HEK293 (cell line): Measurements from ENCODE around the gene NPAS1.
A peak's percentile ranks its signal among the peaks of the same experiment; 100 is the strongest.

Experiments used
- CTCF ChIA-PET: fragments of 350-600 bp; formaldehyde crosslinking; extraction: SDS; loops from one replicate; lab custom pipeline; 2021; ENCODE audit warnings: antibody characterized with exemption; lab: Yijun Ruan, JAX
- POLR2A ChIA-PET: fragments of 300-600 bp; formaldehyde crosslinking; extraction: SDS; loops from one replicate; lab custom pipeline; 2020; ENCODE audit warnings: antibody characterized with exemption, inconsistent platforms; lab: Yijun Ruan, JAX
- H3K27ac ChIP-seq: fragments of 200-500 bp; sonication (Bioruptor generic); 2 replicates; pipeline ENCODE4 v1.5.1; 2014; ENCODE audit warnings: low read depth, low read length, control low read depth, inconsistent platforms; ENCODE audit errors: extremely low read depth
- H3K36me3 ChIP-seq, 2 experiments: fragments of 200-500 bp in 1 of 2; sonication (Bioruptor generic) in 1 of 2; 1 replicate in 1 of 2; 2 replicates in 1 of 2; pipeline ENCODE4 v1.5.1; 2014 to 2017; ENCODE audit warnings: inconsistent platforms in 2 of 2, low read length in 2 of 2; ENCODE audit not compliant: control insufficient read depth in 2 of 2, insufficient read depth in 1 of 2
- H3K4me1 ChIP-seq: fragments of 200-500 bp; sonication (Bioruptor generic); 2 replicates; pipeline ENCODE4 v1.5.1; 2014; ENCODE audit warnings: mild to moderate bottlenecking, low read length, inconsistent platforms; ENCODE audit not compliant: control insufficient read depth, insufficient read depth
- H3K4me3 ChIP-seq: 2 replicates; pipeline ENCODE4 v1.5.1; 2011; ENCODE audit warnings: low read depth, mild to moderate bottlenecking, control low read depth, low read length, moderate library complexity
- H3K9me3 ChIP-seq: fragments of 200-500 bp; sonication (Bioruptor generic); 2 replicates; pipeline ENCODE4 v1.5.1; 2014; ENCODE audit warnings: low read depth, low read length, inconsistent platforms; ENCODE audit not compliant: control insufficient read depth, insufficient read depth
- OSR2 ChIP-seq: fragments of 450-650 bp; formaldehyde crosslinking; IDR thresholded peaks from 2 replicates; pipeline ENCODE4 v1.5.1; 2016; ENCODE audit warnings: missing biosample characterization, missing genetic modification characterization
- PRDM6 ChIP-seq: fragments of 450-650 bp; formaldehyde crosslinking; IDR thresholded peaks from 2 replicates; pipeline ENCODE4 v1.5.1; 2017; ENCODE audit warnings: missing biosample characterization, missing genetic modification characterization
- WT1 ChIP-seq: fragments of 450-650 bp; formaldehyde crosslinking; IDR thresholded peaks from 2 replicates; pipeline ENCODE4 v1.5.1; 2016; ENCODE audit warnings: missing biosample characterization, missing genetic modification characterization
- YY2 ChIP-seq: fragments of 450-650 bp; formaldehyde crosslinking; IDR thresholded peaks from 2 replicates; pipeline ENCODE4 v1.5.1; 2016; ENCODE audit warnings: missing biosample characterization, missing genetic modification characterization
- ZBTB17 ChIP-seq: fragments of 450-650 bp; formaldehyde crosslinking; IDR thresholded peaks from 2 replicates; pipeline ENCODE4 v1.5.1; 2016; ENCODE audit warnings: missing biosample characterization, missing genetic modification characterization
- ZNF214 ChIP-seq: fragments of 450-650 bp; formaldehyde crosslinking; IDR thresholded peaks from 2 replicates; pipeline ENCODE4 v1.5.1; 2017; ENCODE audit warnings: missing biosample characterization, mild to moderate bottlenecking, missing genetic modification characterization, borderline replicate concordance
- ZNF223 ChIP-seq: fragments of 450-650 bp; formaldehyde crosslinking; IDR thresholded peaks from 2 replicates; pipeline ENCODE4 v1.5.1; 2016; ENCODE audit warnings: missing biosample characterization, missing genetic modification characterization
- ZNF248 ChIP-seq: fragments of 450-650 bp; formaldehyde crosslinking; IDR thresholded peaks from 2 replicates; pipeline ENCODE4 v1.5.1; 2017; ENCODE audit warnings: missing biosample characterization, missing genetic modification characterization
- ZNF335 ChIP-seq: fragments of 450-650 bp; formaldehyde crosslinking; conservative IDR thresholded peaks from 2 replicates; pipeline ENCODE4 v1.5.1; 2016; ENCODE audit warnings: missing biosample characterization, missing genetic modification characterization
- ZNF629 ChIP-seq: fragments of 450-650 bp; formaldehyde crosslinking; IDR thresholded peaks from 2 replicates; pipeline ENCODE4 v1.5.1; 2017; ENCODE audit warnings: missing biosample characterization, missing genetic modification characterization
- ZNF639 ChIP-seq: fragments of 450-650 bp; formaldehyde crosslinking; IDR thresholded peaks from 2 replicates; pipeline ENCODE4 v1.5.1; 2016; ENCODE audit warnings: missing biosample characterization, missing genetic modification characterization
- ZNF776 ChIP-seq: fragments of 450-650 bp; formaldehyde crosslinking; IDR thresholded peaks from 2 replicates; pipeline ENCODE4 v1.5.0; 2017; ENCODE audit warnings: missing biosample characterization, missing genetic modification characterization, borderline replicate concordance
- ZNF791 ChIP-seq: fragments of 450-650 bp; formaldehyde crosslinking; IDR thresholded peaks from 2 replicates; pipeline ENCODE4 v1.5.1; 2016; ENCODE audit warnings: missing biosample characterization, missing genetic modification characterization
- TF ChIP-seq, protein P1 (sequence below): fragments of 450-650 bp; formaldehyde crosslinking; IDR thresholded peaks from 2 replicates; pipeline ENCODE4 v1.5.1; 2017; ENCODE audit warnings: missing biosample characterization, missing genetic modification characterization
- TF ChIP-seq, protein P2 (sequence below): fragments of 450-650 bp; IDR thresholded peaks from 2 replicates; pipeline ENCODE4 v1.5.1; 2018; ENCODE audit warnings: missing biosample characterization, mild to moderate bottlenecking, missing genetic modification characterization
- TF ChIP-seq, protein P3 (sequence below): fragments of 450-650 bp; formaldehyde crosslinking; IDR thresholded peaks from 2 replicates; pipeline ENCODE4 v1.5.1; 2016; ENCODE audit warnings: missing biosample characterization, missing genetic modification characterization
- TF ChIP-seq, protein P4 (sequence below): fragments of 450-650 bp; formaldehyde crosslinking; IDR thresholded peaks from 2 replicates; pipeline ENCODE4 v1.5.1; 2017; ENCODE audit warnings: missing biosample characterization, missing genetic modification characterization
- TF ChIP-seq, protein P5 (sequence below): fragments of 450-650 bp; formaldehyde crosslinking; IDR thresholded peaks from 2 replicates; pipeline ENCODE4 v1.5.1; 2016; ENCODE audit warnings: missing biosample characterization, missing genetic modification characterization

Gene NPAS1

DNA sequence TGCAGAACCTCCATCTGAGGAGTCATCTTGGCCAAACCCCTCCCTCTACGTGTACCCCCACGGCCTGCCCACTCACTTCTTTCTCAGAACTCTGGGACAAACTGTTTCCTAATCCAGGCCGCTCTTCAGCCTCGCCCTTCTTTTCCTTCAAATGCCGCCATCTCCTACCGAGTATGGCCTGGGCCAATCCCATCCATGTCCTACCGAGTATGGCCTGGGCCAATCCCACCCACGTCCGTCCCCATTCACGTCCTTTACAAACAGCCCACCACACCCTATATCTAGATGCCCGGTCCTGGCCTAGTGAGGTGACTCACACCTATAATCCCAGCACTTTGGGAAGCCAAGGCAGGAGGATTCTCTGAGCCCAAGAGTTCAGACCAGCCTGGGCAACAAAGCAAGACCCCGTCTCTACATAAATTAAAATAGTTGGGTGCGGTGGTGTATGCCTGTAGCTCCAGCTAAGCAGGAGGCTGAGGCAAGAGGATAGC, 27.7 kb downstream of the NPAS1 start (continued):
- TF ChIP-seq OSR2, result 0 out of 2 replicates have a peak, but pooled peaks have one; percentile 1
- no peak for TF ChIP-seq ZNF629 (tag by site-specific recombination)
- TF ChIP-seq, protein P1, sequence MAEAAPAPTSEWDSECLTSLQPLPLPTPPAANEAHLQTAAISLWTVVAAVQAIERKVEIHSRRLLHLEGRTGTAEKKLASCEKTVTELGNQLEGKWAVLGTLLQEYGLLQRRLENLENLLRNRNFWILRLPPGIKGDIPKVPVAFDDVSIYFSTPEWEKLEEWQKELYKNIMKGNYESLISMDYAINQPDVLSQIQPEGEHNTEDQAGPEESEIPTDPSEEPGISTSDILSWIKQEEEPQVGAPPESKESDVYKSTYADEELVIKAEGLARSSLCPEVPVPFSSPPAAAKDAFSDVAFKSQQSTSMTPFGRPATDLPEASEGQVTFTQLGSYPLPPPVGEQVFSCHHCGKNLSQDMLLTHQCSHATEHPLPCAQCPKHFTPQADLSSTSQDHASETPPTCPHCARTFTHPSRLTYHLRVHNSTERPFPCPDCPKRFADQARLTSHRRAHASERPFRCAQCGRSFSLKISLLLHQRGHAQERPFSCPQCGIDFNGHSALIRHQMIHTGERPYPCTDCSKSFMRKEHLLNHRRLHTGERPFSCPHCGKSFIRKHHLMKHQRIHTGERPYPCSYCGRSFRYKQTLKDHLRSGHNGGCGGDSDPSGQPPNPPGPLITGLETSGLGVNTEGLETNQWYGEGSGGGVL (tag by site-specific recombination), result no peak
- TF ChIP-seq, all 188 proteins: peak for 4

GRCh38 chr19:47047763-47048405, 28.2 kb downstream of the NPAS1 start:
- ChIA-PET POLR2A (interaction anchor here (0.5 to 1.7 kb wide), 13 partner anchors 10 to 387 kb away, joined by 3 to 39 read pairs (median 4); partner anchors contain the start of genes AP2S1, CCDC9, DACT3 and SAE1), CTCF (interaction anchor here (0.5 to 2.9 kb wide), 8 partner anchors 9 to 262 kb away, joined by 3 to 12 read pairs (median 4); partner anchors contain the start of gene SAE1)
- Histone ChIP-seq H3K9me3 (no peaks in the 10 kb centered on the region), H3K36me3 (peaks cover 0 to 4% of the 10 kb centered on the region in 2 experiments; a peak in 2 of 3 replicates), H3K27ac (peak overlapping the region; percentile 74), H3K4me3 (peak overlapping the region; percentile 70), H3K4me1 (peaks cover 3% of the 10 kb centered on the region; the same call in 1 of the 2 replicates)
- TF ChIP-seq, protein P2, sequence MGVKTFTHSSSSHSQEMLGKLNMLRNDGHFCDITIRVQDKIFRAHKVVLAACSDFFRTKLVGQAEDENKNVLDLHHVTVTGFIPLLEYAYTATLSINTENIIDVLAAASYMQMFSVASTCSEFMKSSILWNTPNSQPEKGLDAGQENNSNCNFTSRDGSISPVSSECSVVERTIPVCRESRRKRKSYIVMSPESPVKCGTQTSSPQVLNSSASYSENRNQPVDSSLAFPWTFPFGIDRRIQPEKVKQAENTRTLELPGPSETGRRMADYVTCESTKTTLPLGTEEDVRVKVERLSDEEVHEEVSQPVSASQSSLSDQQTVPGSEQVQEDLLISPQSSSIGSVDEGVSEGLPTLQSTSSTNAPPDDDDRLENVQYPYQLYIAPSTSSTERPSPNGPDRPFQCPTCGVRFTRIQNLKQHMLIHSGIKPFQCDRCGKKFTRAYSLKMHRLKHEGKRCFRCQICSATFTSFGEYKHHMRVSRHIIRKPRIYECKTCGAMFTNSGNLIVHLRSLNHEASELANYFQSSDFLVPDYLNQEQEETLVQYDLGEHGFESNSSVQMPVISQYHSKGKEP (tag by site-specific recombination), result no peak
- TF ChIP-seq ZNF629 (tag by site-specific recombination), result peak; percentile 52; the same call in 1 of the 2 replicates
- 0 out of 2 replicates have a peak, but pooled peaks have one; percentile 21 for TF ChIP-seq WT1 (tag by site-specific recombination)
- TF ChIP-seq YY2 (tag by site-specific recombination), result no peak
- TF ChIP-seq, protein P3, sequence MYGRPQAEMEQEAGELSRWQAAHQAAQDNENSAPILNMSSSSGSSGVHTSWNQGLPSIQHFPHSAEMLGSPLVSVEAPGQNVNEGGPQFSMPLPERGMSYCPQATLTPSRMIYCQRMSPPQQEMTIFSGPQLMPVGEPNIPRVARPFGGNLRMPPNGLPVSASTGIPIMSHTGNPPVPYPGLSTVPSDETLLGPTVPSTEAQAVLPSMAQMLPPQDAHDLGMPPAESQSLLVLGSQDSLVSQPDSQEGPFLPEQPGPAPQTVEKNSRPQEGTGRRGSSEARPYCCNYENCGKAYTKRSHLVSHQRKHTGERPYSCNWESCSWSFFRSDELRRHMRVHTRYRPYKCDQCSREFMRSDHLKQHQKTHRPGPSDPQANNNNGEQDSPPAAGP (tag by site-specific recombination), result no peak
- no peak for TF ChIP-seq ZNF214 (tag by site-specific recombination)
- TF ChIP-seq, protein P4, sequence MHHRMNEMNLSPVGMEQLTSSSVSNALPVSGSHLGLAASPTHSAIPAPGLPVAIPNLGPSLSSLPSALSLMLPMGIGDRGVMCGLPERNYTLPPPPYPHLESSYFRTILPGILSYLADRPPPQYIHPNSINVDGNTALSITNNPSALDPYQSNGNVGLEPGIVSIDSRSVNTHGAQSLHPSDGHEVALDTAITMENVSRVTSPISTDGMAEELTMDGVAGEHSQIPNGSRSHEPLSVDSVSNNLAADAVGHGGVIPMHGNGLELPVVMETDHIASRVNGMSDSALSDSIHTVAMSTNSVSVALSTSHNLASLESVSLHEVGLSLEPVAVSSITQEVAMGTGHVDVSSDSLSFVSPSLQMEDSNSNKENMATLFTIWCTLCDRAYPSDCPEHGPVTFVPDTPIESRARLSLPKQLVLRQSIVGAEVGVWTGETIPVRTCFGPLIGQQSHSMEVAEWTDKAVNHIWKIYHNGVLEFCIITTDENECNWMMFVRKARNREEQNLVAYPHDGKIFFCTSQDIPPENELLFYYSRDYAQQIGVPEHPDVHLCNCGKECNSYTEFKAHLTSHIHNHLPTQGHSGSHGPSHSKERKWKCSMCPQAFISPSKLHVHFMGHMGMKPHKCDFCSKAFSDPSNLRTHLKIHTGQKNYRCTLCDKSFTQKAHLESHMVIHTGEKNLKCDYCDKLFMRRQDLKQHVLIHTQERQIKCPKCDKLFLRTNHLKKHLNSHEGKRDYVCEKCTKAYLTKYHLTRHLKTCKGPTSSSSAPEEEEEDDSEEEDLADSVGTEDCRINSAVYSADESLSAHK (tag by site-specific recombination), result 0 out of 2 replicates have a peak, but pooled peaks have one; percentile 11
- TF ChIP-seq ZBTB17, result peak; percentile 85
- no peak for TF ChIP-seq PRDM6 (tag by site-specific recombination)
- TF ChIP-seq ZNF223 (tag by site-specific recombination), result no peak
- TF ChIP-seq ZNF248 (tag by site-specific recombination), result no peak
- TF ChIP-seq ZNF335 (tag by site-specific recombination), result peak; percentile 99
- no peak for TF ChIP-seq ZNF791
- TF ChIP-seq, protein P5, sequence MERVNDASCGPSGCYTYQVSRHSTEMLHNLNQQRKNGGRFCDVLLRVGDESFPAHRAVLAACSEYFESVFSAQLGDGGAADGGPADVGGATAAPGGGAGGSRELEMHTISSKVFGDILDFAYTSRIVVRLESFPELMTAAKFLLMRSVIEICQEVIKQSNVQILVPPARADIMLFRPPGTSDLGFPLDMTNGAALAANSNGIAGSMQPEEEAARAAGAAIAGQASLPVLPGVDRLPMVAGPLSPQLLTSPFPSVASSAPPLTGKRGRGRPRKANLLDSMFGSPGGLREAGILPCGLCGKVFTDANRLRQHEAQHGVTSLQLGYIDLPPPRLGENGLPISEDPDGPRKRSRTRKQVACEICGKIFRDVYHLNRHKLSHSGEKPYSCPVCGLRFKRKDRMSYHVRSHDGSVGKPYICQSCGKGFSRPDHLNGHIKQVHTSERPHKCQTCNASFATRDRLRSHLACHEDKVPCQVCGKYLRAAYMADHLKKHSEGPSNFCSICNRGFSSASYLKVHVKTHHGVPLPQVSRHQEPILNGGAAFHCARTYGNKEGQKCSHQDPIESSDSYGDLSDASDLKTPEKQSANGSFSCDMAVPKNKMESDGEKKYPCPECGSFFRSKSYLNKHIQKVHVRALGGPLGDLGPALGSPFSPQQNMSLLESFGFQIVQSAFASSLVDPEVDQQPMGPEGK (tag by site-specific recombination), result peak; percentile 78
- TF ChIP-seq ZNF639 (tag by site-specific recombination), result peak; percentile 38; the same call in 1 of the 2 replicates
- TF ChIP-seq ZNF776 (tag by site-specific recombination), result no peak
